D721Med (cell line): Measurements from ENCODE around the gene PDE3B.
"Not testable (repeated sequence)": the region's sequence is repeated elsewhere in the genome, so short reads cannot be mapped to it uniquely, and the experiment has no call there.

Source experiments
- DNase-seq: peaks from one replicate; pipeline ENCODE4 v3.0.0; 2011; ENCODE audit warnings: low spot score; ENCODE audit not compliant: insufficient read length
- FAIRE-seq: peaks from 2 replicates; lab custom pipeline; 2011; peaks lifted over from hg19 to GRCh38; lab: Jason Lieb, UNC
- CTCF ChIP-seq: IDR thresholded peaks from 2 replicates; pipeline ENCODE4 v1.5.1; 2012; ENCODE audit warnings: mild to moderate bottlenecking, control low read depth; ENCODE audit not compliant: insufficient read depth; ENCODE audit errors: missing control alignments

Gene PDE3B

DNA sequence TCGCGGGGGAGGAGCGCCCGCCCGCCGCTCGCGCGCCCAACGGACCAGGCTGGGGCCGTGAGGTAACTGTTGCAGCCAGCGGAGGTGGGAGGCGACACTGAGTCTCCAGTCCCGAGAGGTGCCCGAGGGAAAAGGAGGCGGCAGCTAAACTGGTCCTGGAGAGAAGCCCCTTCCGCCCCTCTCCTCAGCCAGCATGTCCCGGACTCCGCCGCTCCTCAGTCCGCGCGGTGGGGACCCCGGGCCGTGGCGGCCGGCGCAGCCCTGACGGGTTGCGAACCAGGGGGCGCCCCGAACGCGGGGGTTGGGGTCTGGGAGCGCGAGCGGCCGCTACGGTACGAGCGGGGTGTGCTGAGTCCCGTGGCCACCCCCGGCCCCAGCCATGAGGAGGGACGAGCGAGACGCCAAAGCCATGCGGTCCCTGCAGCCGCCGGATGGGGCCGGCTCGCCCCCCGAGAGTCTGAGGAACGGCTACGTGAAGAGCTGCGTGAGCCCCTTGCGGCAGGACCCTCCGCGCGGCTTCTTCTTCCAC, at the start of gene PDE3B:
TSS of gene PDE3B (plus strand) at position 108 of the 529 bp plus-strand sequence. CDS start at position 380, 272 bp downstream.
- DNase-seq (peak; percentile 55), FAIRE-seq (no peak)
- TF ChIP-seq CTCF = no peak

DNA sequence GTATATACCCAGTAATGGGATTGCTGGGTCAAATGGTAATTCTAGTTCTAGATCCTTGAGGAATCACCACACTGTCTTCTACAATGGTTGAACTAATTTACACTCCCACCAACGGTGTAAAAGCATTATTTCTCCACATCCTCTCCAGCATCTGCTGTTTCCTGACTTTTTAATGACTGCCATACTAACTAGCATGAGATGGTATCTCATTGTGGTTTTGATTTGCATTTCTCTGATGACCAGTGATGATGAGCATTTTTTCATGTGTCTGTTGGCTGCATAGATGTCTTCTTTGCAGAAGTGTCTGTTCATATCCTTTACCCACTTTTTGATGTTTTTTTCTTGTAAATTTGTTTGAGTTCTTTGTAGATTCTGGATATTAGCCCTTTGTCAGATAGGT, 48.3 kb upstream of the PDE3B start:
- FAIRE-seq, DNase-seq: not testable (repeated sequence)

DNA sequence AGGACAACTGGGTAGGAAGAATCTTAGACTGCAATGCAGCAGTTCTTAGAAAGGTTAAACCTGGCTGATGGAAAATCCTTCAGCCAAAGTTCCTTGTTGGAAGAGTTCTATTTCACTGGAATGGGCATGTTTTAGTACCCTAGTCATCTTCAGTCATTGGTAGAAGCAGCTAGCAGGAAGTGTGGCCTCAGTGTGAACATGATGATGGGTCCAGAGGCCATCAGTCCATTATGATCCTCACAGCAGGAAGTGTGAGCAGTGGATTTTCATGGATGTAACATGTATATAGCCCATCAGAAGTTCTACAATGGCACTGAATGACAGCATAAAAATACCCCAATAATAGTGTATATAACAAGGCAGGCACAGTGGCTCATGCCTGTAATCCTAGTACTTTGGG, 35.9 kb upstream of the PDE3B start:
- FAIRE-seq (no peak), DNase-seq (no peak)
- no peak for TF ChIP-seq CTCF

- DNase-seq (no peak), FAIRE-seq (no peak)
- TF ChIP-seq CTCF = no peak
These were observed 33.7 kb upstream of the PDE3B start for GRCh38 chr11:14609902-14610301.

- no peak for FAIRE-seq
- no peak for TF ChIP-seq CTCF
- no peak for DNase-seq
These were observed 31.7 kb upstream of the PDE3B start for GRCh38 chr11:14611939-14612338.

- FAIRE-seq = no peak
These were observed 30.9 kb upstream of the PDE3B start for GRCh38 chr11:14612694-14613093.

GRCh38 chr11:14614091-14614622, 29.4 kb upstream of the PDE3B start:
- DNase-seq (no peak), FAIRE-seq (no peak)
- TF ChIP-seq CTCF = no peak

More at GRCh38 chr11:14612694-14613093, 30.9 kb upstream of the PDE3B start:
- TF ChIP-seq CTCF = no peak
- DNase-seq = no peak
